ENCODE measurements around the gene NSL1.
"Not testable (repeated sequence)": the region's sequence is repeated elsewhere in the genome, so short reads cannot be mapped to it uniquely, and the experiment has no call there.

Gene NSL1

DNA sequence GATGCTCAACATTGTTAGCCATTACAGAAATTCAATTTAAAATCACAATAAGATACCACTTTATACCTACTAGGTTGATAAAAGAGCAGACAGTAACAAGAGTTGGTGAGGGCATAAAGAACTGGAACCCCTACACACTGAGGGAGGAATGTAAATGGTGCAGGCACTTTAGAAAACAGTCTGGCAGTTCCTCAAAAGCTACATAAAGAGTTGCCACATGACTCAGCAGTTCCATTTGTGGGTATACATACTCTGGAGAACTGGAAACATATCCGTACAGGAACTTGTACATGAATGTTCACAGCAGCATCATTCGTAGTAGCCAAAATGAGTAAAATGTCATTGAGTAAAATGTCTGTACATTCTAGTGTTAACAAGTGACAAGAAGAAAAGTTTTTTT, 17.0 kb downstream of the NSL1 start:
- TF ChIP-seq, protein P1, sequence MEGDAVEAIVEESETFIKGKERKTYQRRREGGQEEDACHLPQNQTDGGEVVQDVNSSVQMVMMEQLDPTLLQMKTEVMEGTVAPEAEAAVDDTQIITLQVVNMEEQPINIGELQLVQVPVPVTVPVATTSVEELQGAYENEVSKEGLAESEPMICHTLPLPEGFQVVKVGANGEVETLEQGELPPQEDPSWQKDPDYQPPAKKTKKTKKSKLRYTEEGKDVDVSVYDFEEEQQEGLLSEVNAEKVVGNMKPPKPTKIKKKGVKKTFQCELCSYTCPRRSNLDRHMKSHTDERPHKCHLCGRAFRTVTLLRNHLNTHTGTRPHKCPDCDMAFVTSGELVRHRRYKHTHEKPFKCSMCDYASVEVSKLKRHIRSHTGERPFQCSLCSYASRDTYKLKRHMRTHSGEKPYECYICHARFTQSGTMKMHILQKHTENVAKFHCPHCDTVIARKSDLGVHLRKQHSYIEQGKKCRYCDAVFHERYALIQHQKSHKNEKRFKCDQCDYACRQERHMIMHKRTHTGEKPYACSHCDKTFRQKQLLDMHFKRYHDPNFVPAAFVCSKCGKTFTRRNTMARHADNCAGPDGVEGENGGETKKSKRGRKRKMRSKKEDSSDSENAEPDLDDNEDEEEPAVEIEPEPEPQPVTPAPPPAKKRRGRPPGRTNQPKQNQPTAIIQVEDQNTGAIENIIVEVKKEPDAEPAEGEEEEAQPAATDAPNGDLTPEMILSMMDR (IDR thresholded peaks at IDR 0.05; ENCODE audit: low read depth, low read length), result no peak
- no peak for TF ChIP-seq POLR2A (IDR thresholded peaks at IDR 0.05; ENCODE audit: extremely low read depth, insufficient read length)
- TF ChIP-seq MYC (IDR thresholded peaks at IDR 0.05; ENCODE audit: low read depth, low read length), result no peak
- peak; percentile 88 for DNase-seq (ENCODE audit: low read depth)

DNA sequence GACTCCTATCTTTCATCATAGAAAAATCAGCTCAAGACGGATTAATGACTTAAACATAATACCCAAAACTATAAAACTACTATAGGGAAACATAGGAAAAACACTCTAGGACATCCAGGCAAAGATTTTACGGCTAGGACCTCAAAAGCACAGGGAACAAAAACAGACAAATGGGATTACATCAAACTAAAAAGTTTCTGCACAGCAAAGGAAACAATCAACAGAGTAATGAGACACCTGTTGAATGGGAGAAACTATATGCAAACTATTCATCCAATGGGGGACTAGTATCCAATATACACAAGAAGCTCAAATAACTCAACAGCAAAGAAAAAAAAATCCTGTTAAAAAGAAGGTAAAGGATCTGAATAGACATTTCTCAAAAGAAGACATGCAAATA, 18.6 kb downstream of the NSL1 start:
- no peak for TF ChIP-seq MYC (IDR thresholded peaks at IDR 0.05; ENCODE audit: low read depth, low read length)
- H3K4me3 ChIP-seq (ENCODE audit: low read depth, low read length), result no peak overlapping the region
- no peak for DNase-seq (ENCODE audit: low read depth)

More for the DNA sequence above, 17.0 kb downstream of the NSL1 start:
- no peak overlapping the region for H3K4me3 ChIP-seq (ENCODE audit: low read depth, low read length)

DNA sequence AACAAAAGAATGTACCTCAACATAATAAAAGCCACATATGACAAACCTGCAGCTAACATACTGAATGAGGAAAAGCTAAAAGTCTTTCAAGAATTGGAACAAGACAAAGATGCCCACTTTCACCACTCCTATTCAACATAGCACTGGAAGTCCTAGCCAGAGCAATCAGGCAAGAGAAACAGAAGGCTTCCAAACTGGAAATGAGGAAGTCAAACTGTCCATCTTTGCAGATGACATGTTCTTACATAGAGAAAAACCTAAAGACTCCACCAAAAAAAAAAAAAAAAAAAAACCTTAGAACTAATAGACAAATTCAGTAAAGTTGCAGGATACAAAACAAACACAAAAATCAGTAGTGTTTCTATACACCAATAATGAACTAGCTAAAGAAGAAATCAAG, 20.2 kb downstream of the NSL1 start:
- TF ChIP-seq, protein P1 (IDR thresholded peaks at IDR 0.05; ENCODE audit: low read depth, low read length), result no peak
- TF ChIP-seq MYC (IDR thresholded peaks at IDR 0.05; ENCODE audit: low read depth, low read length) (no peak), POLR2A (IDR thresholded peaks at IDR 0.05; ENCODE audit: extremely low read depth, insufficient read length) (no peak)
- TF ChIP-seq, protein P2, sequence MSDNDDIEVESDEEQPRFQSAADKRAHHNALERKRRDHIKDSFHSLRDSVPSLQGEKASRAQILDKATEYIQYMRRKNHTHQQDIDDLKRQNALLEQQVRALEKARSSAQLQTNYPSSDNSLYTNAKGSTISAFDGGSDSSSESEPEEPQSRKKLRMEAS (IDR thresholded peaks at IDR 0.05; ENCODE audit: low read depth, low read length), result no peak
- H3K4me3 ChIP-seq (ENCODE audit: low read depth, low read length), result no peak overlapping the region
- no peak for DNase-seq (ENCODE audit: low read depth)

DNA sequence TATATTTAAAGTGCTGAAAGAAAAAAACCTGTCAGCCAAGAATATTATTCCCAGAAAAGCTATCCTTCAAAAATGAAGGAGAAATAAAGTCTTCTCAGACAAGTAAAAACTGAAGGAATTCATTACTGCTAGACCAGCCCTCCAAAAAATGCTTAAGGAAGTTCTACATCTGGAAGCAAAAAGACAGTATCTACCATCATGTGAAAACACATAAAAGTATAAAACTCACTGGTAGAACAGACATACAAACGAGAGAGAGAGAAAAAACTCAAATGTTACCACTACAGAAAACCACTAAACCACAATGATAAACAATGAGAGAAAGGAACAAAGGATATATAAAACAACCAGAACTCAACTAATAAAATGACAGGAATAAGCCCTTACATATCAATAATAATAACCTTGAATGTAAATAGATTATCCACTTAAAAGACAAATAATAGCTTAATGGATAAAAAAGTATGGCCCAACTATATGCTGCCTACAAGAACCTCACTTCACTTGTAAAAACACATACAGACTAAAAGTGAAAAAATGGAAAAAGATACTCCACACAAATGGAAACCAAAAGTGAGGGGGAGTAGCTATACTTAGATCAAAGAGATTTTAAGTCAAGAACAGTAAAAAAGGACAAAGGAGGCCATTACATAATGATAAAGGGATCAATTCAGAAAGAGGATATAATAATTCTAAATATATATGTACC, 22.0 kb downstream of the NSL1 start:
- no peak for DNase-seq (ENCODE audit: low read depth)
- H3K4me3 ChIP-seq (ENCODE audit: low read depth, low read length), result no peak overlapping the region
- TF ChIP-seq, protein P1 (IDR thresholded peaks at IDR 0.05; ENCODE audit: low read depth, low read length), result no peak
- TF ChIP-seq POLR2A (IDR thresholded peaks at IDR 0.05; ENCODE audit: extremely low read depth, insufficient read length), result no peak
- no peak for TF ChIP-seq MYC (IDR thresholded peaks at IDR 0.05; ENCODE audit: low read depth, low read length)
- TF ChIP-seq, protein P2 (IDR thresholded peaks at IDR 0.05; ENCODE audit: low read depth, low read length), result no peak

DNA sequence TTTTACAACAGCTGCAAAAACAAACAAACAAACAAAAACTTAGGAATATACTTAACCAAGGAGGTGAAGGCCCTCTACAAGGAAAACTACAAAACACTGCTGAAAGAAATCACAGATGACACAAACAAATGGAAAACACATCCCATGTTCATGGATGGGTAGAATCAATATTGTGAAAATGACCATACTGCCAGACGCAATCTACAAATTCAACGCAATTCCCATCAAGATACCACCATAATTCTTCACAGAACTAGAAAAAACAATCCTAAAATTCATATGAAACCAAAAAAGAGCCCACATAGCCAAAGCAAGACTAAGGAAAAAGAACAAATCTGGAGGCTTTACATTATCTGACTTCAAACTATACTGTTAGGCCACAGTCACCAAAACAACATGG, 24.8 kb downstream of the NSL1 start:
- not testable (repeated sequence) for DNase-seq (ENCODE audit: low read depth); H3K4me3 ChIP-seq (ENCODE audit: low read depth, low read length)

DNA sequence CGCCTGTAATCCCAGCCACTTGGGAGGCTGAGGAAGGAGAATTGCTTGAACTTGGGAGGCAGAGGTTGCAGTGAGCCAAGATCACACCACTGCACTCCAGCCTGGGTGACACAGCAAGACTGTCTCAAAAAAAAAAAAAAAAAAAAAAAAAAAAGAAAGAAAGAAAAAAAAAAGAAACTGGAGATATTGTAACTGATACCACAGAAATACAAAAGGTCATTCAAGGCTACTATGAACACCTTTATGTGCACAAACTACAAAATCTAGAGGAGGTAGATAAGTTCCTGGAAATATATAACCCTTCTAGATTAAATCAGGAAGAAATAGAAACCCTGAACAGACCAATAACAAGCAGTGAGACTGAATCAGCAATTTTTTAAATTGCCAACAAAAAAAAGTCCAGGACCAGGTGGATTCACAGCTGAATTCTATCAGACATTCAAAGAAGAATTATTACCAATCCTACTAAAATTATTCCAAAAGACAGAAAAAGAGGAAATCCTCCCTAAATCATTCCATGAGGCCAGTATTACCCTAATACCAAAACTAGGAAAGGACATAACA, 26.8 kb downstream of the NSL1 start:
- DNase-seq (ENCODE audit: low read depth); H3K4me3 ChIP-seq (ENCODE audit: low read depth, low read length): not testable (repeated sequence)

DNA sequence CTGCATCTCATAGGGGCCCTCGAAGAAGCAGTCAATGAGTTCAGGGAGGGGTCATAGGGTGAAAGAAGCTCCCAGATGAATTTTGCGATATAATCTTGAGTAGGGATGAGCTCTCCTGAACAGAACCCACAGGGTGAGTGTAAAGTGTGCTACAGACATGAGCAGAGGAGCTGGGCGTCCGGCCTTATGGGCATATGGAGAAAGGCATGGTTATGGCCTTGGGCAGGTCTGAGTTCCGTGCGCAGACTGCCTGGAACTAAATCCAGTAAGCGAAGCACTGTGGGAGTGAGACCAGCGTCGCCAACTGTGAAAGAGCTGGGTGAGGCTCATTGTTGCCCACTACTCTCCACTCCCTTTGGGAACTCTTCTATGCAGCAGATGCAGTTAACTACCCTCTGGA, 28.7 kb downstream of the NSL1 start:
- H3K4me3 ChIP-seq (ENCODE audit: low read depth, low read length), result no peak overlapping the region
- no peak for DNase-seq (ENCODE audit: low read depth)
- TF ChIP-seq, protein P2 (IDR thresholded peaks at IDR 0.05; ENCODE audit: low read depth, low read length), result no peak
- TF ChIP-seq MYC (IDR thresholded peaks at IDR 0.05; ENCODE audit: low read depth, low read length), result no peak
- TF ChIP-seq, protein P1 (IDR thresholded peaks at IDR 0.05; ENCODE audit: low read depth, low read length), result no peak
- no peak for TF ChIP-seq POLR2A (IDR thresholded peaks at IDR 0.05; ENCODE audit: extremely low read depth, insufficient read length)

All from NB4 (cell line).